HG03196 (cell line): ENCODE results near the gene HINT2.

Experiments used
- ATAC-seq: cut with Tn5 transposase; IDR thresholded peaks from one replicate; pipeline ENCODE4 v1.9.1; 2021; ENCODE audit not compliant: unreplicated experiment

The HINT2 gene

DNA sequence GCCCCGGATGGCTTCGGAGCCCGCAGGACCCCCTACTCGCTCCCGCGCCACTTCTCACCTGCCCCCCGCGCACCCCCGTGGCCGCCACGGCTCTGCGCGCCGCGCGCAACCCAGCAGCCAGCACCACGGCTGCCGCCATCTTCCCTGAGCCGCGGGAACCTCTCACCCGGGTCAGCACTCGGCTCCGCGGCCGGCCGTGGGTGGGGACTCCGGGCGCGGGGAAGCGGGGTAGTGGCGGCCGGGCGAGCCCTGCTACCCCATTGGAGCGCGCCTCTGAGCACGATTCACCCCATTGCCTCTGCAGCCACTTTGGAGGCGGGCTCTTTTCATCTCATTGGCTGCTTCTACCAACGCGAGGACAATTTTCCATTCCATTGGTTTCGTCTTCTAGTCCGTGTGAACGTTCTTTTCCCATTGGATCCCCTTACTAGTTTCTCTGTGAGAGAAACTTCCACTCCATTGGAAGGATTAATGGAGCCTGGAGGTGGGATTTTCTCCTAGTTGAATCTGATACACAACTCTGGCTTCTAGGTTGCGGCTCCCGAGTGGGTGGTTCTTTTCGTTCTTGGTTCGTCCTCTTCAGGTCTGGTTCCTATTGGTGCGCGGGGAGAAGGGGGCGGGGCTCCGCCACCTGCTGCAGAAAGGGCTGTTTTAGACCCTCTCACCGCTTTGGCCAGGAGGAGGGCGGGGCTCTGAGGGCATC lies at the start of gene HINT2:
Gene HINT2 (minus strand): TSS at position 202 of the 703 bp plus-strand sequence. CDS start 63 bp downstream, at position 139.
- ATAC-seq = peak; percentile 74

DNA sequence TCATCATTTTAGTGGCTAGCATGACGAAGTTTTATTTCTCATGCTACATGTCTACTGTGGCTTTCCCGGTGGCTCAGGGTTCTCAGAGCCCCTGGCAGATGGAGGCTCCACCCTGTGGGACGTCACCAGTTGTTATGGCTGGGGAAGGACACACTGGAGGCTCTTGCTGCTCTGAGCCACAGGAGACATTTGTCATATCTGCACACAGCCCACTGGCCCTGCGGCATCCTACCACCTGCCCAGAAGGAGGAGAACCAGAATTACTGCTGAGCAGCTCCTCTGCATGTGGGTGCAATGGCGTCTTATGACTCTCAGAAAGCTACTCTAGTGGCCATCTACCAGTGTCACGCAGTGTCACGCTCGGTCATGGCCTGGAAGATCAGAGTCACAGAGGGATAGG lies 48.7 kb upstream of the HINT2 start:
- ATAC-seq = no peak

DNA sequence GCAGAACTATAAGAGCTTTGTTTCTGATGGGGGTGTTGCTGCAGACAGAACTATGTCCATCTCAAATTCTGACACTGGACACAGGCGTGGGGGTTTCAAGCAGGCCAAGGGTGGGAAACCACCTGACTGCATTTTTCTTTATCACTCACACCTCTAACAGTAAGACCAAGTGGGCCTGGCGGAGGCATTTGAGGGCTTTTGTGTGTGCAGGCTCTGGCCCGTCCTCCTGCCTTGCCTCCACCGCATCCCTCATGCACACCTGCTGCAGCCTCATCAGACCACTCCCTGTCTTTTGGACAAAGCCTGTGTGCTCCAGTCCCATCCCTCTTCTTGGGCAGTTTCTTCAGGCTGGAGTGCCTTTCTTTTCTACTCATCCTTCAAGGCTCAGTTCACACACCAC lies 47.5 kb upstream of the HINT2 start:
- ATAC-seq = no peak

DNA sequence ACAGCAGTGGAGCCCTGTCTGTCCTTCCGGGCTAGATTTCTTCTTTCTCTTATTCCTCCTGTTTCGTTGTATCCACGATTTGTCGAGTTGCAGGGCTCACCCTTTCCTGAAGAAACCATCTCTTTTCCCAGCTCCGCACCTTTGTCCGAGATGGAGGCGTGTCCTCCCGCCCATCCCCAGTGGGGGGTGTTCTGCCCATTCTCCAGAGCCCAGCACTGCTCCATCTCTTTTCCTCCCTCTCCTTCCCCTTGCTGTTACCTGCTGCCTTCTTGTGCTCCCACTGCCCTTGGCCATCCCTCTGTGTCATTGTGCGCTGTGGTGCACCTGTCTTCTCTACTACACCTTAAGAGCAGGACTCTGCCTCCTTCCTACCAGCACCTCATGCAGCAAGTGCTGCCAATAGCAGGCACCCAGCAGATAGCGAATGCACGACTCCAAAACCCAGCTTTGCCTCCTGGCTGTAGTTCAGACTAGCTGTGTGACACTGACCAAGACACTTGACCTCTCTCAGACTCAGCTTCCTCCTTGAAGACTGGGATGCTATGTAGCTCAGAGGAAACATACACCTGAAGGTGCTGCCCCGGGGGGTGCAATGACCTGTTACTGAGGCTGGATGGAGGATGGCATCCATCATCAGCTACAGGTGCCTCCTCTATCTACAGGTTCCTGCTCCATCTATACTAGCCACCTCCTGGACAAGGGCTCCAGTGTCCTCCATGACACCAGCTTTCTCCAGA lies 46.5 kb upstream of the HINT2 start:
- no peak for ATAC-seq

DNA sequence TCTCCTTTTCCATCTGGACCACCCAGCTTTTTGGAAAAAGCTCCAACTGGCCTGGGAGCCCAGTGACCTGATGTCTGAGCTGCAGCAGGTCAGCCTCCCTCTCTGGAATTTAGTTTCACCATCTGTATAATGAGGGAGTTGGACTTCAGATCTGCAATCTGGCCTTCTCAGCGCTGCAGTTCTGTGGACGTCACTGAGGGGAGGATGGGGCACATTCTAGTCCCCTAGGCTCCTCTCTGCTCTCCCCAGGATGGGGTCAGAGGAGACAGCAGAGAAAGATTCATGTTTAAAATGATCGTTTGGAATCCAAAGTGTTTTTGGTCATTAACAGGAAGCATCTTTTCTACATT lies 45.1 kb upstream of the HINT2 start:
- ATAC-seq = no peak

DNA sequence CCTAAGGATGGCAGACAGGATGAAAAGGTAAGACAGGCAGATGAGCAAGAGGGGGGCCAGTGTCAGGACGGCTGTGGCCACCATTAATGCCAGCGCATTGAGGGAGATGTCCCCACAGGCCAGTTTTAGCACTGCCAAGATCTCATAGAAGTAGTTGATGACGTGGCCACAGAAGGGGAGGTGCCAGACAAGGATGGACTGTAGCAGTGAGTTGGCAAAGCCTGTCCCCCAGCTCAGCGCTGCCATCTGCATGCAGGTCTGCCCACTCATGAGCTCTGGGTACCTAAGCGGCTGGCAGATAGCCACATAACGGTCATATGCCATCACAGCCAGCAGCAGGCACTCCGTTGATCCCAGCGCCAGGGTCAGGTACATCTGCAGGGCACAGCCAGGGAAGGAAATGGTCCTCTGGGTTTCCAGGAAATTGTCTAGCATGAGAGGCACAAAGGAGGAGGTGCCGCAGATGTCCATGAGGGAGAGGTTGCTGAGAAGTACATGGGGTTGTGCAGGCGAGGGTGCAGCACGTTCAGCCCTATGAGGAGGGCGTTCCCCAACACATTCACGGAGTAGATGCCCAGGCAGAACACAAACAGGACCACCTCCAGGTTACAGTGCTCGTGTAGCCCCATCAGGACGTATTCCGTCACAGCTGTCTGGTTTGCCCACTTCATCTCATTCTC lies 44.6 kb upstream of the HINT2 start:
- ATAC-seq = no peak

DNA sequence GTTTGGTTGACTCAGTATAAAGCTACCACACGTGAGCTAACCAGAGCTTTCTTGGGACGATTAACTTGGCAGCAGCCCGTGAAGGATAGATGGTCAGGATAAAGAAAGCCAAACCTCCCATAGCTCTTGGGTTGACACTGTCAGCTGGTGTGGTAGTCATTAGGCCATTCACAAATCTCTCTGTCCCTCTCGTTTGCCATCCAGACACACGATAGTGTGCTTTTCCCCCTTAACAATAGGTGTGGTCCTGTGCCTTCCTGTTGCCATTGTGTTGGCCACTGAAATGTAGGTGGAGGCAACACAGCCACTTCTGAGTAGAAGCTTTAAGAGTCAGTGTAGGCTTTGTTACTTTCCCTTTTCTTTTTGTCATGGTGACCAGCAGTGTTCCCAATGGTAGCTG lies 43.6 kb upstream of the HINT2 start:
- ATAC-seq = no peak

DNA sequence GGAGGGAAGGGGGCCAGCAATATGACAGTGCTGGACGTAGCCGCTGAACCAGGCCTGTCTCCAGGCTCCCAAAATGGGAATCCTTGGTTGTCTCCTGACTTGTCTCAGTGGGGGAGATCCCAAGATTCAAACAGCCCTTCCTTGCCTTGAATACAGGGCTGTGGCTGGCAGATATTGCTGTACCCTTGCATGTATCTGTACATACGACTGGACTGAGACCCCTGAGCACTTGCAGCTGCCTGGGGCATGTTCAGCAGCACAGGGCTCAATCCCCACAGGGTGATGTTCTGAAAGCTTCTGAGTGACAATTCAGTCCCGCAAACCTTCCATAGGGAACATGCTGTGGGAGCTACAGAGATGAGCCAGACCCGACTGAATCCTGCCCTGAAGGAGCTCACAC lies 42.0 kb upstream of the HINT2 start:
- ATAC-seq = no peak

DNA sequence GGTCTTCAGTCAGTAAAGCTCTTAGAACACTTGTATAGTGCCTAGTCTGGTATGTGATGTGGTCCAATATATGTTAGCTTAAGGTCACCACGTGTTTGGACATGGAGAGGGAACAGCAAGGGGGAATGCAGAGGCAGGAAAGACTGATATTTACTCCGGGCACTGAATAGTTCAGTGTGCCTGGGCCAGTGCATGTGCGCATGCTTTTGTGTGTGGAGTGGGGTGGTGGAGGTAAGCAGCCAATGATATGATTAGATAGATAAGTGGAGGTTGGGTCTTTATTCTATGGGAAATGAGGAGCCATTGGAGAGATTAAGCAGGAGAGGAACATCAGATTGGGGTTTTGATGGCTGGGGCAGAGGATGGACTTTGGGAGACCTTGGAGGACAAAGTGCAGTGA lies 41.4 kb upstream of the HINT2 start:
- ATAC-seq = no peak

DNA sequence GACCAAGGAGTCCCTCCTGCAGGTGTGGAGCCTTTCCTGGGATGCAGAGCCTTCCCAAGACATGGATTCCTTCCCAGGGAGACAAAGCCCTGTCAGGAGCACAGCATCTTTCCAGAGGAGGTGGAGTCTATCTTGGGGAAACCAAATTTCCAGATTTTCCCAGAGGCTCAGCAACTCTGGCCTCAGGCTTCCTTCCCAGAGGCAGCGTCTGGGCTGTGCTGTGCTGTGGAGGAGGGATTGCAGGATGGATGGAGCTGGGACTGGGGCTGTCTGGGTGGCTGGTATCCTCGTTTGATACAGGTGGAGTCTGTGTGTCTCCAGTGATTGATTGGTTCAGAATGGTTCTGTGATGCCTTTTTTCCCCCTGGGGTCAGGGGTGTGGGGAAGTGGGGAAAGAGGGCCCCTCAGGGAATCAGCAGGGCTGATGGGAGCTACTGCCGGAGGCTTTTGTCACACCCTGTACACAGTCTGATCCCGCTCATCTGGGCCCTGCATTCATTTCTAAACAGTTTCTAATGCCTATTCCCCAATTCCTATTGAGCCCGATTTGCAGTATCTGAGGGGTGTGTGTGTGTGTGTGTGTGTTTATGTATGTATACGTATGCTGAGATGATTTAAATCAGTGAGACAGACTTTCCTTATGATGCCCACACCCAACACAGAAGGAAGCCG lies 39.4 kb upstream of the HINT2 start:
- no peak for ATAC-seq

DNA sequence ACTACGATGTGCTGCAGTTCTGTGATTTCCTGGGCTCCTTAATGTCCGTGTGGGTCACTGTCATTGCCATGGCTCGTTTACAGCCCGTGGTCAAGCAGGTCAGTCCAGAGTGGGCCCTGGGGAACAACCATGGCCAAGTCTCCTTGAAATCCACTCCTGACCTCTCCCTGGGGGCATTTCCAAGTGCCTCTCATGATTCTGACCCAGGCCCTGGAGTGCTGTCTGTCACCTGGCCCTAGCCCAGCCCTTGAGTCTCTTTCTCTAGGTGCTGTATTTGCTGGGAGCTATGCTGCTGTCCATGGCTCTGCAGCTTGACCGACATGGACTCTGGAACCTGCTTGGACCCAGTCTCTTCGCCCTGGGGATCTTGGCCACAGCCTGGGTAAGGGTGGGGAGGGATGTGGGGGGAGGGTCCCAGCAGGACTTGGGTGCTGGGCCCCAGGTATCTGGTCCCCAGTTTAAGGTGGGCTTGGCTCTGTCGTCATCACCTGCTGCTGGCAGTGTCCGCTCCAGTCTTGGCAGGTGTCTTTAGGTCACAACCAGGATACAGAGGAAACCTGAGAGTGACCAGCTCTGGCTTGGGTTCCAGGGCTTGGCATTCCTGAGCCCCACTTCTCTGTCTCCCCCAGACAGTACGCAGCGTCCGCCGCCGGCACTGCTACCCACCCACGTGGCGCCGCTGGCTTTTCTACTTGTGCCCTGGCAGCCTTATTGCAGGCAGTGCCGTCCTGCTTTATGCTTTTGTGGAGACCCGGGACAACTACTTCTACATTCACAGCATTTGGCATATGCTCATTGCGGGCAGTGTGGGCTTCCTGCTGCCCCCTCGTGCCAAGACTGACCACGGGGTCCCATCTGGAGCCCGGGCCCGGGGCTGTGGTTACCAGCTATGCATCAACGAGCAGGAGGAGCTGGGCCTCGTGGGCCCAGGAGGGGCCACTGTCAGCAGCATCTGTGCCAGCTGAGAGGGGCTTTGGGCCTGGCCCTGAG lies 38.3 kb upstream of the HINT2 start:
- ATAC-seq = no peak

DNA sequence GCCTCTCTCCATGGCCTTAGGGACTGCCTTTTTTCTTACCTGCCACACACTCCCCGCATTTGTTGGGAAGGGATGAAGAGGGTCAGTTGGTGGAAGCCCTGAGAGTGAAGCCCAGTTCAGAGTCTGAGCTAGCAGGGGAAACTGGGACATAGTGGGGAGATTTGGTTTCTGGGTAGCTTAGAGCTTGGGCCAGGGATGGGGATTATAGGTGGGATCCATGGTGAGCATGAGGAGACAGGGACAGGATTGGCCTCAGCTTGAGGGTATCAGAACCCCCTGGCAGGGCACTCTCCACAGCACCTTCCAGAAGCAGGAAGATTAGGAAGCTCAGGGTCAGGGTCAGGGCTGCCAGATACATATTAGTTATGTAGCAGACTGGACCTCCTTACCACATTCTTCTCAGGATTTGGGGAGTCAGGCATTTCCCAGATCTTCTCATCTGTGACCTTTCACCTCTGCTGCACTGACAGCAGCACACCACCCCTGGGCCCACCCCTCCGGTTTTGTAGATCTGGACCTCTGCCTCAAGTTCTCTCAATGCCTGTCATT lies 37.5 kb upstream of the HINT2 start:
- no peak for ATAC-seq

DNA sequence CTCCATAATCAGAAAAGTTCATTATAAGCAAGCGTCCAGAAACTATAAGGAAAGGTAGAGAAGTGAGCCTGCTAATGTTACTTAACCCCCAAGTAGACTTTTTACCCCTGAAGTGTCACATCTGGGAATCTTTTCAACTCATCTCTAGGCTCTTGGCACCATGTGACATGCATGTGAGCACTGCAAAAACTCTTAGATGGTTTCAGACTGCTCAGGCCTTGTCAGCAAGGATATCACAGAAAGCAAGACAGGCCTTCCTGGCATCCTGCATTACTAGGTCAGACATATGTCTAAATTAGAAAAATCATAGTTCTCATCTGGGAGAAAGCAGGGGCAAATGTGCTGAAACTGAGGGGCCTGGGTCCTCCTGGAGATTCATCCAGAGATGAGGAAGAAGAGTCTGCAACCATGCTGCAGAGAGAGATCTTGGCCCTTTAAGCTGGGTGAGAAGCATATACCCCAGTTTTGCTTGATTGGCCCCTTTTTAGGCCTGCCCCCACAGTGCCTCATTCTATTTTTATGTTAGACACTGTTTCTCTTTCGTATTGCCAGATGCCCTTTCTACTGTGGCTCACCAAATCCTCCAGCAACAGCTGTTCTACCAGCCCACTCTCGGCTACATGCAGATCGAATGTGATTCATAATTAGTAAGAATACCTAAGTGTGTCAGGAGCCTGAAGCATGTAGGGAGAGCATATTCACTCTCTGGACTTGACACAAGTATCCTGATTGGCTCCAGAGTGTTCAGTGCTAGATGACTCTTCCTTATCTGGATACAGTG lies 33.1 kb upstream of the HINT2 start:
- ATAC-seq = peak; percentile 92

DNA sequence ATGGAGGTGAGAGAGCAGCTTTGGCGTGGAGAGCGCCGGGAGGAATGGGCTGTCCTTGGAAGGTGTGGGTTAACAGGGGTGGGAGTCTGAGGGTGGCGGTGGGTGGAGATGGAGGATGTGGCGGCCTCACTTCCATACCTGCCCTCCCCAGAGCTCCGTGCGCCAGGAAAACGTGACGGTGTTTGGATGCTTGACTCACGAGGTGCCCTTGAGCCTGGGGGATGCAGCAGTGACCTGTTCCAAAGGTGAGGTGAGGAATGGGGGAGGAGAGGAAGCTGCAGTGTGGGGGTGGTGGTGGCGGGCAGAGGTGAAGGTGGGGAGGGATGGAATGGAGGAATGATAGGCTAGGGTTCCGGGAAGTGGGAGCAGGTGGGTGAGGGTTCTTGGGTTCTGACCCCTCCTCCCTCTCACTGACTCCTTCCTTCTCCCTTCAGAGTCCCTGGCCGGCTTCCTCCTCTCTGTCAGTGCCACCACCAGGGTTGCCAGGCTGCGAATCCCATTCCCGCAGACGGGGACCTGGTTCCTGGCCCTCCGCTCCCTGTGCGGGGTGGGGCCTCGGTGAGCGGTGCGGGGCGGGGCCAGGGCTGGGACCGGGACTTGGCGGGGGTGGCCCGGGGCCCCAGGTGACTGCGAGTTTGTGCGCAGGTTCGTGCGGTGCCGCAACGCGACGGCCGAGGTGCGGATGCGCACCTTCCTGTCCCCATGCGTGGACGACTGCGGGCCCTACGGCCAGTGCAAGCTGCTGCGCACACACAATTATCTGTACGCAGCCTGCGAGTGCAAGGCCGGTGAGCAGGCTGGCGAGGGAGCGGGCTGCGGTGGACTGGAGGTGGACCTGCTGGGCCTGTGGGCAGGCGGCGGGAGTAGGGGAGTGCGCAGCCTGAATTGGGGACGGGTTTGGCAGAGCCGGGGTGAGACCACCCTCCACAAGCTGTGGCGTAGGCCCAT lies 31.3 kb upstream of the HINT2 start:
- no peak for ATAC-seq

DNA sequence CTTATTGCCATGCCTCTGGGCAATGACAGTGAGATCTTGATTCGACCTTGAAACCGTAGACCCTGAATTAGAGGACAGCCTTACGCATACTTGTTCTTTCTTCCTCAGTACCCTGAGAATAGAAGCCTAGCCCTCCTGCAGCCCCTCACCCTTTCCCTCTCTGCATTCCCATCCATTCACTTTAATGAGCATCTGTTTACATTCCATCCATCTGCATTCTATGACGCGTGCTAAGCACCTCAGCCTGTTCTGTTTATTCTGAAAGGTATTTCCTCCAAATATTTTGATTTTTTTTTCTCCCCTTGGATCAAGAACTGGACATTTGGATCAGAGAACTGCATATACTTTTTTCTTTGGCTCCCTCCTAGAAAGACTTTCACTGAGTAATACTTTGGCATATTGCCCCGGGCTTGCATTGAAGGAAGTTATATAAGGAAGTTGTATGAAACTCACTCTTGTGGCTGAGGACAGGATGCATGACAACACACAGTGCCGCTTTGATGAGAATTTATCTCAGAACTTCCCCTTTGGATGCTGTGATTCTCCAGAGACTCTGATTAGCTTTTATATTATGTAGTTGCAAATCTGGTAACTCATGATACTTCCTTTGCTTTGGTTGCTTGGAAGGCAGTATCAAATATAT lies 29.9 kb upstream of the HINT2 start:
- ATAC-seq = no peak

DNA sequence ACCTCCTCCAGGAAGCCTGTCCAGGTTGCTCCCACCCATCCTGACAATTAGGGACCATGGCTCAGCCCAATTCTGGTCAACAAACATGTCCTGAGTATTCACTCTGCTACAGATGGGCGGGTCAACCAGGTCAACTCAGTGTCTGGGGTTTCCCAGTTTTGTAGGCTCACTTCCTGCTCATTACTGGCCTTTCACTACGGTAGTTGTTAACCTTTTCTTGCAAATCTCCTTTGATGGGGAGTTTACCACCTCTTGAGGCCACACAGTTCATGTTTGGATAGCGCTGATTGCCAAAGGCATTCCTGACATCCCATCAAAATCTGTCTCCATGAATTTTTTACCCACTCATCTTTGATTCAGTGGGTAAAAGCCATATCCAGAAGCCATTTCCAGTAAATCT lies 28.0 kb upstream of the HINT2 start:
- ATAC-seq = peak; percentile 40

DNA sequence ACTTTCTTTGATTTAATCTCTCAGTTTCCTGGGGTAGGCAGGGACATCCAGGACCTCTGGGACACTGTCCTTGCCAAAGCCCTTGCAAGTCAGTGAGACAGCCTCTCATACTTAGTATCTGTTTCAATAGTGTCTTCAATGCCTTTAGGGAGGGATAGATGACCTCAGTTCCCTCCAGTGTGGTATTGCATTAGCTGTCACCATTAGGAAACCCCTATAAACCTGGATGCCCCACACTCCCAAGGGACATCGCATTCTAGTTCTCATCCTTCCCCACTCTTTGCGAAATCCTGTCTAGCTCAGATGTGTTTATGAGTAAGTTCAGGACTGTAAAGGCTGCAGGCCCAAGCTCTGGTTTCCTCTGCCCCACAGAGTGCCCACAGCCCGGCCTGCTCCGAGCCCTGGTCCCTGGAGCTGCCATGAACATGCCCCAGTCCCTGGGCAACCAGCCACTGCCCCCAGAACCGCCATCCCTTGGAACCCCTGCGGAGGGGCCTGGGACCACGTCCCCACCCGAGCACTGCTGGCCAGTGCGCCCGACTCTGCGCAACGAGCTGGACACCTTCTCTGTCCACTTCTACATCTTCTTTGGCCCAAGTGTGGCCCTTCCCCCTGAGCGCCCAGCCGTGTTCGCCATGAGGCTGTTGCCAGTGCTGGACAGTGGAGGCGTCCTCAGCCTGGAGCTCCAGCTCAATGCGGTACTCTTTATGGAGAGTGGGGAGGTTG lies 27.3 kb upstream of the HINT2 start:
- no peak for ATAC-seq
